ENCODE measurements around the gene DGKI. TPM values are rescaled to one million over a fixed set of nuclear protein-coding genes. Genes with fewer than 3 reads are reported as not detected.

DGKI gene
- total RNA-seq, 1 donor from 2014 or later: 2.2 TPM

GRCh38 chr7:137492889-137493288 is 353.9 kb downstream of the DGKI start:
- H3K4me3 Mint-ChIP-seq: no peak overlapping the region
- no peaks in the 10 kb centered on the region for H3K27me3 Mint-ChIP-seq (ENCODE audit: low read depth)
- DNase-seq (ENCODE audit: low read depth, low spot score): no peak
- H3K27ac Mint-ChIP-seq (ENCODE audit: unreplicated experiment): no peak overlapping the region
- H3K4me1 Mint-ChIP-seq: peaks cover 3% of the 10 kb centered on the region
- H3K9me3 Mint-ChIP-seq: peaks cover 29% of the 10 kb centered on the region
- TF ChIP-seq CTCF (conservative IDR thresholded peaks at IDR 0.05): no peak
- peaks cover 24% of the 10 kb centered on the region for H3K36me3 Mint-ChIP-seq (ENCODE audit: low read depth)

- Mint-ChIP-seq H3K9me3 (peaks cover 15% of the 10 kb centered on the region), H3K4me1 (peaks cover 3% of the 10 kb centered on the region), H3K27ac (ENCODE audit: unreplicated experiment) (no peak overlapping the region), H3K4me3 (no peak overlapping the region), H3K36me3 (ENCODE audit: low read depth) (peaks cover 15% of the 10 kb centered on the region), H3K27me3 (ENCODE audit: low read depth) (no peaks in the 10 kb centered on the region)
- TF ChIP-seq CTCF (conservative IDR thresholded peaks at IDR 0.05): no peak
- DNase-seq (ENCODE audit: low read depth, low spot score): no peak
Observed at GRCh38 chr7:137489880-137490279, 356.9 kb downstream of the DGKI start.

- H3K36me3 Mint-ChIP-seq (ENCODE audit: low read depth): peaks cover under 1% of the 10 kb centered on the region
Observed at GRCh38 chr7:137488038-137488437, 358.7 kb downstream of the DGKI start.

GRCh38 chr7:137485818-137486217 is 361.0 kb downstream of the DGKI start:
- no peak for TF ChIP-seq CTCF (conservative IDR thresholded peaks at IDR 0.05)
- no peaks in the 10 kb centered on the region for H3K36me3 Mint-ChIP-seq (ENCODE audit: low read depth)
- DNase-seq (ENCODE audit: low read depth, low spot score): no peak
- H3K4me1 Mint-ChIP-seq: no peaks in the 10 kb centered on the region
- H3K9me3 Mint-ChIP-seq: no peaks in the 10 kb centered on the region
- H3K4me3 Mint-ChIP-seq: no peak overlapping the region
- H3K27ac Mint-ChIP-seq (ENCODE audit: unreplicated experiment): no peak overlapping the region
- H3K27me3 Mint-ChIP-seq (ENCODE audit: low read depth): no peaks in the 10 kb centered on the region

More at GRCh38 chr7:137488038-137488437, 358.7 kb downstream of the DGKI start:
- Mint-ChIP-seq H3K9me3 (peaks cover 3% of the 10 kb centered on the region), H3K27ac (ENCODE audit: unreplicated experiment) (no peak overlapping the region), H3K27me3 (ENCODE audit: low read depth) (no peaks in the 10 kb centered on the region), H3K4me1 (no peaks in the 10 kb centered on the region), H3K4me3 (no peak overlapping the region)
- no peak for DNase-seq (ENCODE audit: low read depth, low spot score)
- TF ChIP-seq CTCF (conservative IDR thresholded peaks at IDR 0.05): peak; percentile 47

GRCh38 chr7:137484326-137484725 is 362.4 kb downstream of the DGKI start:
- Mint-ChIP-seq H3K36me3 (ENCODE audit: low read depth) (no peaks in the 10 kb centered on the region), H3K4me3 (no peak overlapping the region), H3K4me1 (no peaks in the 10 kb centered on the region), H3K27me3 (ENCODE audit: low read depth) (no peaks in the 10 kb centered on the region), H3K9me3 (no peaks in the 10 kb centered on the region), H3K27ac (ENCODE audit: unreplicated experiment) (no peak overlapping the region)
- DNase-seq (ENCODE audit: low read depth, low spot score): no peak
- no peak for TF ChIP-seq CTCF (conservative IDR thresholded peaks at IDR 0.05)

GRCh38 chr7:137482466-137482865 is 364.3 kb downstream of the DGKI start:
- DNase-seq (ENCODE audit: low read depth, low spot score): no peak
- no peak for TF ChIP-seq CTCF (conservative IDR thresholded peaks at IDR 0.05)
- H3K4me3 Mint-ChIP-seq: no peak overlapping the region
- no peaks in the 10 kb centered on the region for H3K27me3 Mint-ChIP-seq (ENCODE audit: low read depth)
- no peaks in the 10 kb centered on the region for H3K4me1 Mint-ChIP-seq
- H3K27ac Mint-ChIP-seq (ENCODE audit: unreplicated experiment): no peak overlapping the region
- no peaks in the 10 kb centered on the region for H3K36me3 Mint-ChIP-seq (ENCODE audit: low read depth)
- H3K9me3 Mint-ChIP-seq: no peaks in the 10 kb centered on the region

Measured in neural crest cell (in vitro differentiated cells).